ENCODE results near the gene ARHGAP24. TPM values are rescaled to one million over a fixed set of nuclear protein-coding genes. Genes with fewer than 3 reads are reported as not detected.
"Not testable (repeated sequence)": the region's sequence is repeated elsewhere in the genome, so short reads cannot be mapped to it uniquely, and the experiment has no call there.

ARHGAP24 gene
- total and polyA plus RNA-seq, 2 donors (not counting 1 experiment from before 2014, with no cell fraction given) = 48.4 to 141 TPM

DNA sequence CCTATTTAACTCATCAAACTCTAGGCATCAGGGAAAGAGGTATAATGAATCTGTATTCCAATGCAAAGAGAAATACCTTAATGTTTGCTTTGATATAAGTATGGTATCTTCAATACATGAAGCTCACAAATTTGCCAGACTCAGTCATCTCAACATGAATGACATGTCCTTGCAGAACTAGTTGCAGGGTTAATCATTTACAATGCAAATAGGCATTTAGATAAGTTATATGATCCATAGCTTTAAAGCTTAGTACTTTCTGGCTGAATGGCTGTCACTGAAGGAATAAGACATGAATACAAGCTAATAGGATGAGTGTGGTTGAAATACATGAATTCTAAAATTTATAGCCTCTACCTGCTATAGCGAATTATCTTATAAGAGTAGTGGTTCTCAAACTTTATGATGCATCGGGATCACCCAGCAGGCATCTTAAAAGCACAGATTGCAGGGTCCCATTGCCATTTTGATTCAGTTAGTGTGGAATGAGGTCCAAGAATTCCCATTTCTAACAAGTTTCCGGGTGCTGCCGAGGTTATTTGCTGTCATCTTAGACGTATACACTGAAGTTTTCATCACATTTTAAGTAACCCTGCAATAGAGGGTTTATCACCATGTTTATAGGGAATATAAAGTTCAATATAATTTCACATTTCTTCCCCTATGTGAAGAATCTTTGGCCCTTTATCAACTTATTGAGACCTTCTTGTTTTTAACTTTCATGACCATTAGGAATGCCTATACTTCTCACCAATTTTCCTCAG lies 439.2 kb downstream of the ARHGAP24 start:
- ATAC-seq (ENCODE audit: low read depth) = no peak
- H4K20me1 ChIP-seq (ENCODE audit: control insufficient read depth, insufficient read depth, low read length, poor library complexity, severe bottlenecking) = peaks cover 28% of the 10 kb centered on the region
- no peak overlapping the region for H3K4me3 Mint-ChIP-seq
- peaks cover 0 to 4% (median 0%) of the 10 kb centered on the region in 3 donors for H3K9me3 ChIP-seq (ENCODE audit: control extremely low read depth in 1 of 3, control insufficient read depth in 2 of 3, insufficient read depth in 1 of 3, low read length in 2 of 3)
- no peak overlapping the region for H3K9ac ChIP-seq (ENCODE audit: low read length)
- no peak overlapping the region for H3K4me3 ChIP-seq (ENCODE audit: control extremely low read depth in 1 of 5, extremely low read depth in 1 of 5, insufficient read depth in 1 of 5, low read depth in 2 of 5, low read length in 4 of 5)
- no peak overlapping the region for H3K4me2 ChIP-seq (replicated peaks; ENCODE audit: low read depth, low read length, poor library complexity, severe bottlenecking)
- H3K79me2 ChIP-seq (ENCODE audit: control insufficient read depth, insufficient read depth, low read length) = peaks cover 18% of the 10 kb centered on the region
- no peak overlapping the region for H3K27ac ChIP-seq (ENCODE audit: low read length in 2 of 2)
- CTCF ChIA-PET = no interaction called here
- no peaks in the 10 kb centered on the region for H3K27me3 Mint-ChIP-seq
- intact Hi-C loops (cut with micrococcal nuclease) = no loop called here
- H3K9me3 Mint-ChIP-seq (ENCODE audit: insufficient read depth) = no peaks in the 10 kb centered on the region
- no peak for DNase-seq
- TF ChIP-seq, protein P1, sequence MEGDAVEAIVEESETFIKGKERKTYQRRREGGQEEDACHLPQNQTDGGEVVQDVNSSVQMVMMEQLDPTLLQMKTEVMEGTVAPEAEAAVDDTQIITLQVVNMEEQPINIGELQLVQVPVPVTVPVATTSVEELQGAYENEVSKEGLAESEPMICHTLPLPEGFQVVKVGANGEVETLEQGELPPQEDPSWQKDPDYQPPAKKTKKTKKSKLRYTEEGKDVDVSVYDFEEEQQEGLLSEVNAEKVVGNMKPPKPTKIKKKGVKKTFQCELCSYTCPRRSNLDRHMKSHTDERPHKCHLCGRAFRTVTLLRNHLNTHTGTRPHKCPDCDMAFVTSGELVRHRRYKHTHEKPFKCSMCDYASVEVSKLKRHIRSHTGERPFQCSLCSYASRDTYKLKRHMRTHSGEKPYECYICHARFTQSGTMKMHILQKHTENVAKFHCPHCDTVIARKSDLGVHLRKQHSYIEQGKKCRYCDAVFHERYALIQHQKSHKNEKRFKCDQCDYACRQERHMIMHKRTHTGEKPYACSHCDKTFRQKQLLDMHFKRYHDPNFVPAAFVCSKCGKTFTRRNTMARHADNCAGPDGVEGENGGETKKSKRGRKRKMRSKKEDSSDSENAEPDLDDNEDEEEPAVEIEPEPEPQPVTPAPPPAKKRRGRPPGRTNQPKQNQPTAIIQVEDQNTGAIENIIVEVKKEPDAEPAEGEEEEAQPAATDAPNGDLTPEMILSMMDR (IDR thresholded peaks at IDR 0.05) = no peak
- no peak for TF ChIP-seq EZH2 (IDR thresholded peaks at IDR 0.05; ENCODE audit: borderline replicate concordance, insufficient read depth, low read depth, low read length, poor library complexity, severe bottlenecking)
- peaks cover 1 to 4% of the 10 kb centered on the region in 2 experiments for H3K36me3 ChIP-seq (replicated peaks in 1 of 2; ENCODE audit: control extremely low read depth in 1 of 2, control insufficient read depth in 1 of 2, extremely low read depth in 1 of 2, insufficient read depth in 2 of 2, low read length in 1 of 2)
- no peak overlapping the region for H3K27ac Mint-ChIP-seq
- H3K27me3 ChIP-seq (replicated peaks in 1 of 4; ENCODE audit: control extremely low read depth in 1 of 4, control insufficient read depth in 3 of 4, insufficient read depth in 4 of 4, low read length in 3 of 4) = no peaks in the 10 kb centered on the region
- H3K4me1 ChIP-seq (ENCODE audit: control insufficient read depth in 2 of 2, insufficient read depth in 2 of 2, low read length in 2 of 2) = peaks cover 0 to 10% of the 10 kb centered on the region in 2 donors
- H3K4me1 Mint-ChIP-seq = peaks cover 8% of the 10 kb centered on the region
- 100% methylated on average over 1 of the region's 5 CpGs for WGBS (ENCODE audit: insufficient coverage)
- POLR2A ChIA-PET = no interaction called here
- H2AFZ ChIP-seq (ENCODE audit: insufficient read depth, low read depth, low read length, poor library complexity, severe bottlenecking) = no peak overlapping the region

DNA sequence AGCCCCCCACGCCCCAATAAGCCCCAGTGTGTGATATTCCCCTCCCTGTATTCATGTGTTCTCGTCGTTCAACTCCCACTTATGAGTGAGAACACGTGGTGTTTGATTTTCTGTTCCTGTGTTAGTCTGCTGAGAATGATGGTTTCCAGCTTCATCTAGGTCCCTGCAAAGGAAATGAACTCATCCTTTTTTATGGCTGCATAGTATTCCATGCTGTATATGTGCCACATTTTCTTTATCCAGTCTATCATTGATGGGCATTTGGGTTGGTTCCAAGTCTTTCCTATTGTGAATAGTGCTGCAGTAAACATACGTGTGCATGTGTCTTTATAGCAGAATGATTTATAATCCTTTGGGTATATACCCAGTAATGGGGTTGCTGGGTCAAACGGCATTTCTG lies 440.6 kb downstream of the ARHGAP24 start:
- ATAC-seq (ENCODE audit: low read depth); H3K4me3 Mint-ChIP-seq; H2AFZ ChIP-seq (ENCODE audit: insufficient read depth, low read depth, low read length, poor library complexity, severe bottlenecking); H3K9ac ChIP-seq (ENCODE audit: low read length); H3K36me3 ChIP-seq (replicated peaks in 1 of 2; ENCODE audit: control extremely low read depth in 1 of 2, control insufficient read depth in 1 of 2, extremely low read depth in 1 of 2, insufficient read depth in 2 of 2, low read length in 1 of 2); H3K4me1 ChIP-seq (ENCODE audit: control insufficient read depth in 2 of 2, insufficient read depth in 2 of 2, low read length in 2 of 2); H3K9me3 ChIP-seq (ENCODE audit: control extremely low read depth in 1 of 3, control insufficient read depth in 2 of 3, insufficient read depth in 1 of 3, low read length in 2 of 3); DNase-seq; H3K27ac ChIP-seq (ENCODE audit: low read length in 2 of 2); intact Hi-C loops (cut with micrococcal nuclease); H3K9me3 Mint-ChIP-seq (ENCODE audit: insufficient read depth); H3K27ac Mint-ChIP-seq; H3K4me3 ChIP-seq (ENCODE audit: control extremely low read depth in 1 of 5, extremely low read depth in 1 of 5, insufficient read depth in 1 of 5, low read depth in 2 of 5, low read length in 4 of 5); H3K4me1 Mint-ChIP-seq; H3K27me3 Mint-ChIP-seq; CTCF ChIA-PET; H3K27me3 ChIP-seq (replicated peaks in 1 of 4; ENCODE audit: control extremely low read depth in 1 of 4, control insufficient read depth in 3 of 4, insufficient read depth in 4 of 4, low read length in 3 of 4); POLR2A ChIA-PET; H3K4me2 ChIP-seq (replicated peaks; ENCODE audit: low read depth, low read length, poor library complexity, severe bottlenecking): not testable (repeated sequence)
- no CpG with 5 or more reads among the region's 6 CpGs for WGBS (ENCODE audit: insufficient coverage)
- peaks cover 24% of the 10 kb centered on the region for H4K20me1 ChIP-seq (ENCODE audit: control insufficient read depth, insufficient read depth, low read length, poor library complexity, severe bottlenecking)
- peaks cover 13% of the 10 kb centered on the region for H3K79me2 ChIP-seq (ENCODE audit: control insufficient read depth, insufficient read depth, low read length)
